NCI-H1417 (cell line): ENCODE results near the gene AKAP13.

Source experiments
- DNase-seq, 3 experiments: peaks; one replicate each; lab custom pipeline; 2025; lab: John Stamatoyannopoulos, UW

AKAP13 gene

DNA sequence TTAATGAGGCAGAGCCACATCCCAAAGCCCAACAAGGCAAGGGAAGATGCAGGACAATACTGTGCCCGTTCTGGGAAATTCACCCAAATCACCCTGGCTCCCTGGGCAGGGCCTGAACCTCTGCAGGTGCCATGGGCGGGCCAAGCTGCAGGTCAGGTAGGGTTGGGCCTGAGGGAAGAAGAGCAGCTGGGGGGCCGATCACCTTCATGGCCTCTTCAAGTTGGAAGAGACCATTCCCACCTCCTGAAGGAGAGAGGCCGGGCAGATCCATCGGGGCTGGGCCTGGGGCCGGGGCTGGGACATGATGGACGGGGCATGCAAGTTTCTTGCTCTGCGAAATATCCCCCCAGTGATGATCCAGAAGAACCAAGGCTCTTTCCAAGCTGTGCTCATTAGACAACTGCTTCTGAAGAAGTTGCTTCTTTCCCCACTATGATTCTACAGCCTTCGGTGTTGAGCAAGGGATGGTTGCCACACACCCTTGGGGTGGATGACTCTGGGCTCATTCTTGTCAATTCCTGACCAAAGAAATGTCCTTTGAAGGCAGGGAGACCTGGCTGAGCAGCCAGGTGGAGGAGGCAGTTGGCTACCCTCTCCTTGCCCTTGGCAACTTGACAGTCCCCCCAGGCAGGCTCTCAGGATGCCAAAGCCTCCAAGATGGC, 376.1 kb downstream of the AKAP13 start:
- DNase-seq: no peak

DNA sequence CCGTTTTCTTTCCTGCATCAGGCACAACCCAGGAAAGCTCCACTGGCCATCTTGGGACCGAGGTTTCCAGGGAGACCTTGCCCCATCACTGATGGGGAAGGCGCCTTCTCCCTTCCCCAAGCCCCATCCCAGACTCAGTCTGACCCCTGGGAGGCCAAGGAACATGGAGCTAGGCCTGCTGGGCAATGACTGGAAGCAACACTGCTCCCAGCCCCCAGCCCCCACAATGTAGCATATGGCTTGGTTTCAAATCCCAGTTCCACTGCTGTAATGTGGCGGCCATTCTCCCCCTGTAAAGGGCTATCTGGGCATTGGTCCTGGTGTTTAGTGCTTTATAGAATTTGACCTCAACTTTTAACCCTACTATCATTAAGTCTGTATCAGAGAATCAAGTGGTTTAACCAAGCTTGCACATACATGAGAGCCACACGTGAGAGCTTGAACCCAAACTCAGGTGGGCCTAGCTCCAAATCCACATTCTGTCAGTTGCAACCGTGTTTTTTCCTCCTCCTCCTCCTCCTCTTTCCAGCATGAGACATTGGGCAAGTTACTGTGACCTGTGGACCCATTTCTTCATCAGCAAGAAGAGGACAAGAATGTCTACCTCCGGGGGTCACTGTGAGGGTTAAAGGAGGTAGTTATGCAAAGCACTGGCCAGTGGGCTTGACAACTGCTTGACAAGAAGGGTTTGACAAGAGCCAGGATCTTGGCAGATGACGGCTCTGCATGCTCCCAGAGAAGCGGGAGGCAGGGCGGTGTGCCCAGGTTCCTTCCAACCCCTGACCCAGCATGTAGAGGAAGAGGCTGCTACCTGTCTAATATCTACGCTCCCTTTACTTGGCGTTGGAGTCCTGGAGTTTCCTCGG, 376.9 kb downstream of the AKAP13 start:
- DNase-seq: no peak

DNA sequence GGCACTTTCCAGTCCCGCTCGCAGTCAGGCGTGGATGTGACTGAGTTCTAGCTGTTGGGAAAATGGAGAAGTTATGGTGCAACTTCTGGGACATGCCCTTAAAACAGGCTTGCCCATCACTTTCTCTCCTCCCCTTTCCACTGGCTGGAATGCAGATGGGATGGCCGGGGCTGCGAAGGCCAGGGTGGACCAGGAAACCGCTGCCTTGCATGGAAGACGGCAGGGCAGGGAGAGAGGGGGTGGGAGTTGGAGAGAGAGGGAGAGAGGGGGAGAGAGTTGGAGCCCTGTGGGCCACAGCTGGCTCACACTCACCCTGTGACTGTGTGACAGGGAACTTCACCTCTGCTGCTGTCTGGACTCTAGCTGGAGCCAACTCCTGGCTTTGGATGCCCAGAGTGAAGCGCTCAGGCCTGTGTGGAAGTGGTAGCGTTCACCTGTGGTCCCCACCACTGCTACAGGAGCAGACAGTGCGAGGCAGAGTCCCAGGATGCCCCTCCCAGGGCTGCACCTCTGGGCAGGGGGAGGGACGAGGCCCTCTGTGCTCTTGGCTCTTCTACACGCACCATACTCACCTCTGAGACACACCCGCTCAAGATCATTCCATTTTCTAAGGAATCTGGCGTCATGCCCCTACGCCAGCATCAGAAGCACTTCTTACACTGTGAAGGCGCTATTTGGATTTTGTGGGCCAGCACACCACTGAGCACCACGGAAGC, 377.7 kb downstream of the AKAP13 start:
- DNase-seq: no peak

DNA sequence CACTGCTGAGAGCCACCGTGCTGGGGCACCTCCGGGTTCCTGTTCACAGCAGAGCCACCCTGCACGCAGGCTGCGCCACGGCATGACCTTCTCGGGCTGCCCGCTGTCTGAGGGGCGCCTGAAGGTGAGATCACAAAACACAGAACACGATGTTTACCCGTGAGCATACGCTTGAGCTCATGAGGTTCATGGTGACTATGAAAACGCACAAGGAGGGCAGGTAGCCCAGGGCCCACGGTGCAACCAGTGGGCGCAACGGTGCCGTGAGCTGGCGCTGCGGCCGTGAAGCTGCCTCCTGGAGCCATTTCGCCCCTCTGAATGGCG, 378.2 kb downstream of the AKAP13 start:
- DNase-seq: no peak

DNA sequence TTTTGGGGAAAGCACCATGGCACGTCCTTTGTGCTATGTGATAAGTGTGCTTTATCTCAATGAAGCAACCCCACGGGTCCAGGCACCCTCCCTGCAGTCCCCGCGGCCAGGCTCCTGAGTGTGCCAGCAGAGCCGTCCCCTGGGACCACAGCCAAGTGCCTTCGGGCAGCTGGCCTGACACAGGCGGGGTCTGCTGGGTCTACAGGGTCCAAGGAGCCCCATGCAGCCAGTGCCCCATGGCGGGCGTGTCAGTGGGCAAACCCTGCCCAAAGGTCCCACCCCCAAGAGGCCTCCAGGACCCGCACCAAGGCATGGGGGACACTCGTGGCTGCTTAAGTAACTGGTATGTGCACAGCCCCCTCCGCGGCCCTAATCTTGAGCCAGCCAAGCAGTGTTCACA, 379.0 kb downstream of the AKAP13 start:
- DNase-seq: no peak

DNA sequence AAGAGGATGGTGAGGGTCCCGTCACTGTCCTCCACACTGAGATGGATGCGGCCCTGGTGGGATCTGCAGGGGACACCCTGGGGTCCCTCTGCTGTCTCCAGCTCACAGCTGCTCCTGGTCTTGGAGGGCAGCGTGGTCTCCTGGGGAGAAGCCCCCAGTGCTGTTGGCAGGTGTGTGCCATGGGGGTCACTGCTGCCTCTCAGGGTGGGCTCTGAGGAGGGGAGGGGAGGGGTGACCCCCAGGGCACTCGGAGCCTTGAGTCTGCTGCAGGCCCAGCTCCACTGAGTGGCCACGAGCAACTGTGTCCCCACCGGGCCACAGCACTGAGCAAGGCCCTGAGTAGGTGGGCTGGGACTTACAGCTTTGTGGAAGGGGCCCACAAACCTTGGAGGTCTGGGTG, 379.6 kb downstream of the AKAP13 start:
- DNase-seq: no peak

DNA sequence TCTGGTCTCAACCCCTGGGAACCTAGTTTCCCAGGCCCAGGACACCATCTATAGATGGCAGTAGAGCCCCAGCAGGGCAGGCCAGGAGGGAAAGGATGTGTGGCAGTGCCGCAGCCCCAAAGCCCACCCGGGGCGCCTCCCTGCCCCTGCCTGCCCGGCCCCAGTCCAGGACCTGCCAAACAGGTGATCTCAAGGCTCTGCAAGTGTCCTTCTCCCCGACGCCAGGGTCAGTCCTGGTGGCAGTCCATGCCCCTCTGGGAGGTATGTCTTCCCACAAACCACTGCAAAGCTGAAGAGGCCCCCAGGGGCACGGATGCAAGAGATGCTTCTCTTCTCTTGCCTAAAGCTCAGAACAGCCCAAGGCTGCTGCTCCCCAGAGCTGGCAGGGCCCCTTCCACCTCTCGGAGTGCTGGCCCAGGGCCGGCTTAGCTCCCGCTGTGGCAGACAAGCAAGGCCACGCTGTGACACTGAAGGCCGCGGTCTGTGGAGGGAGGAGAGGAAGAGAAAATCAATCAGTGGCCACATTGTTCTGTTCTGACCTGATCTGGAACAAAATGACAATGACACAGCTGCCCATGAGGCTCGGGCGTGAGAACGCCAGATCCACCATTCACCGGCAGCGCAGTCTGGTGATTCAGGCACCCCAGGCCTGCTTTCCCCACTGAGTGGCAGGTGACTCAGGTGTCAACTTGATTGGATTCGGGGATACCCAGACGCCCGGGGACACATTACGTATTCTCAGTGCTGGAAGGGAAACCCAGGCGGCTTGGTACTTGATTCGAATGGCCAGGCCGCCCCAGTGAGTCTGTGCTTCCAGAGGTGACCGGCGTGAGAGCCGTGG, 380.3 kb downstream of the AKAP13 start:
- no peak for DNase-seq

DNA sequence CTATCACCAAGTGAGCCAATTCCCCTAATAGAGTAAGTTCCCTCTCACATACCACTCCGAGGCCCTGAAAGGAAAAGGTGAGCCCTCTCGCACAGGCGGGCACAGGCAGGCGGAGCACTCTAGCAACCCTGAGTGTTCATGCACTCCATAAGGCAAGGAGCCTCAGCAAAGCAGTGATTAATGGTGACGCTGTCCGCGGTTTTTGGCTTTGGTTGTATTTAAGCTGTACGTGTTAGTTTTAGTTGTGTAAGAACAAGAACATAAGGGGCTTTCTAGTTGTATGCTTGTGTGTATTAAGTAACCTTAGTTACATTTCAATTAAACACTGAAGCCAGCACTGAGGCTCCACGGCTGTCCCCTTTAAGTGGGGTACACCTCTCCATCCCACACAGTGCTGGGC, 381.2 kb downstream of the AKAP13 start:
- DNase-seq: no peak

DNA sequence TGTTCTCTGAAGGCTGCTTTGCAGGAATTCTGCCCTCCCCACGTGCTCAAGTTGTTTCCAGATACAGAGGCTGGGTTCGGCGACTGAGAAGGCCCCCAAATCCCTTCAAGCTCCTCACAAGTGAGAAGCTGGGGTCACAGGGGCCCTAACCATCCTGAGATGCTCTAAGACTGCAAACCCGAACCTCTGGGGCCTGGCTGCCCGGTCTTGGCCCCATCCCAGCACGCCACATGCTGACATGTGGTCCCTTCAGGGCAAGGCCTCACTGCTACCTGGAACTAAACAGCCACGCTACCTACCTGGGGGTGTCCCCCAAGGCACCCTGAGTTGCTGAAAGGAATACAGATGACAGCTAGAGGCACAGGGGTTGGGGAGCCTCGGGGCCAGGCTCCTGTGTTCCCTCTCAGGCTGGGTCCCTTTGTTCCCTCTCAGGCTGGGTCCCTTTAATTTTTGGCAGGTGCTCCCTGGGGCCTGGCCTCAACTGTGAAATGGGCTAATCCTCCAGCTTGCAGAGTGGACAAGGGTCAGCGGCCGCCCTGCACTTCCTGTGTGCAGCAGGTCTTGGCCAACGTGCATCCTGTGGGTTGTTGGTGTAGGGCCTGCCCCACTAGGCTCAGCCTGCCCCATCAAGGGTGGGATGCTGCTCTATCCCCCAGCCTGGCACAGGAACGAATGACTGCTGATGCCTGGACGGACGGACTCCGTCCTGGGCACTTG, 381.8 kb downstream of the AKAP13 start:
- no peak for DNase-seq

DNA sequence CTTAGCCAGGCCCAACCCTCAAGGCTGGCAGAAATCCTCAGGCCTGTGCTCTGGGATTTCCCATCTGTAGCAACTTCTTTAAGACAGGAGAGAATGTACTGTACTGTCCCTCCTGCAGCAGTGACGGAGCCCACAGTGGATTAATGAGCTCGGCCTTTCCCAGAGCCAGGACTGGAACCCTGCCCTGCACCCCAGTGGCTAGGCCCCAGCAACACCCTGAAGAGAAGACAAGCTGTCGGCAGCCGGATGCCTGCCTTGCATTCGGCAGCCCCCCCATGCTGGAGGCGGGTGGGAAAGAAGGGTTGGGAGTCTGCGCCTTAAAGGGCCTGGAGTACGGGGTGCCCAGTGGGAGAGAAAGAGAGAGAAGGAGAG, 382.3 kb downstream of the AKAP13 start:
- DNase-seq: no peak

DNA sequence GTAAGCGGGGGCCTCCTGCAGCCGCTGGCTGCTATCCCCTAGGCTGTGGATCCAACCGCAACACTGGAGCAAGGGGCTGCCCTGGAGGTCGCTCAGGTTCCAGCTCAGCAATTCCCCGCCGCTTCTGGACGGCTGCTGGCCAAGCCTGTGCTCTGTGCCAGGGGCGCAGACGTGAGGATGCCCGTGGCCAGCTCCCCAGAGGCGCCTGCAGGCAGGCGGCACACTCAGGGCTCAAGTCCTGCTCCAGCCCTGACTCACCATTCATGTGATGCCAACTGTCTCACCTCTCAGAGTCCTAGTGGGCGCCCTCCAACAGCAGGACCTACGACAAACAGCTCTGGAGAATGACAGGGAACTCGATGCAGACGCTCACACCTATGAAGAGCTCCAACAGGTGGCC, 382.8 kb downstream of the AKAP13 start:
- DNase-seq: no peak

DNA sequence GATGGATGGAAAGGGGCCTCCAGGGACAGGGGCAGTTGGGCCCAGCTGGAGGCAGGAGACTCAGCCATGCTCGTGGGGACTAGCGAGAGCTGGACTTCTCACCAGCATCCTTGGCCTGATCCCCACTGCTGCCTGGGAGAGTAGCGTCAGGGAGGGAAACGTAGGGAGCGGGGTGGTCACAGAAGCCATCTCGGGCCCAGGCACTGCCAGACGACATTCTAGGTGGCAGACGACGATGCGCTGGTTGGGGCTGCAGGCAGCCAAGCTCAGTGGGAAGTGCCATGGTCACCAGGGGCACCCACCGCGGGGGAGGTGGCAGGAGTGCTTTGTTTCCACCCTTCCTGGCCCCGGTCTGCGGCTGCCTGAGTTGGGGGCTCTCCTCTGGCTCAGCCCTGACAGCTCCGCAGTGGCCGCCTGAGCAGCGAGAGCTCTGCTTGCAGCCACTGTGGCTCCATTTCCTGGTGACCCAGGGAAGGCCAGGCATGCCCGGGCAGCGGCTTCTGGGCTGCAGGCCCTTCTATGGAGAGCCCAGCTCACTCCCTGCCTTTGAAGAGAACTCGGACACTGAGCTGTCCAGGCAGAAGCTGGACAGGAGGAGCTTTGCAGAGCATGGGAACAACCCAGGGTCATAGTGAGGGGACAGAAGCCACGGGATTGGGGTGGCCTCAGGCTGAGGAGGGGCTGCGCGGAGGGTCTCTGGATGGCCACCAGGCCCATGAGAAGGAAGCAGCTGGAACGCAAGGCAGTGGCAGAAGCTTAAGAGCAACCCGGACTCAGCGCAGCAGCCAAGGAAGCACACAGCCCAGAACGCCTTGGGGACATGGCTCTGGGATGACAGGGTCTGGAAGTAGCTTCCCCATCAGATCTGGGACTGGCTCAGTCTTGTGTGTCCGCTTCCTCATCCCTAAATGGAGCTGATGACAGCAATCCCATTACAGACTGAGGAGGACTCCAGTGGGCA, 383.6 kb downstream of the AKAP13 start:
- no peak for DNase-seq

DNA sequence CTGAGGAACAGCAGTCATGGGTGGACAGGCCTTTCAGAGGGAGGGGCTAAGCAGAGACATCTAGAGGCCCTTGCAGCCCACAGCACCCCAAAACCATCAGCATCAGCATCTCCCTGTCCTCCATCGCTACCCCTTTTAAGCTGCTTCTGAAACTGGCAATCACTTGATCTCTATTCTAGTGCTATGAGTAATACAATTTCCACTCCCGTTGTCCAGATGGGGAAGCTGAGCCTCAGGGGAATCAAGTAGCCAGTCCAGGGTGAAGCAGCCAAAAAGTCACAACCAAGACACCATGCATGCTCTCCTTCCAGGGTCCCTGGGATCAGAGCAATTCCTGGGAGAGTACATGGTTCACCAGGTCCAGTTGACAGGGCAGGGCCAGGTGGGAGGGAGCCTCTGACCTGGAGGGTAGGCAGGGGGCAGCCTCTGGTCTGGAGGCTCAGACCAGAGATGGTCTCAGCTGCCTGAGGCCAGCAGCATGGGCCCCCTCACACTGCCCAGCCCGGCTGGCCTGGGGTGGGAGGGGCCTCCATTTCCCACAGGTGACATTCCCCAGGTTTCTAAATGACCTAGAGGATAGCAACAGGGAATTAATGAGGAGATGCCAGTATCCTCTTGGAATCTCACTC, 384.4 kb downstream of the AKAP13 start:
- DNase-seq: no peak

DNA sequence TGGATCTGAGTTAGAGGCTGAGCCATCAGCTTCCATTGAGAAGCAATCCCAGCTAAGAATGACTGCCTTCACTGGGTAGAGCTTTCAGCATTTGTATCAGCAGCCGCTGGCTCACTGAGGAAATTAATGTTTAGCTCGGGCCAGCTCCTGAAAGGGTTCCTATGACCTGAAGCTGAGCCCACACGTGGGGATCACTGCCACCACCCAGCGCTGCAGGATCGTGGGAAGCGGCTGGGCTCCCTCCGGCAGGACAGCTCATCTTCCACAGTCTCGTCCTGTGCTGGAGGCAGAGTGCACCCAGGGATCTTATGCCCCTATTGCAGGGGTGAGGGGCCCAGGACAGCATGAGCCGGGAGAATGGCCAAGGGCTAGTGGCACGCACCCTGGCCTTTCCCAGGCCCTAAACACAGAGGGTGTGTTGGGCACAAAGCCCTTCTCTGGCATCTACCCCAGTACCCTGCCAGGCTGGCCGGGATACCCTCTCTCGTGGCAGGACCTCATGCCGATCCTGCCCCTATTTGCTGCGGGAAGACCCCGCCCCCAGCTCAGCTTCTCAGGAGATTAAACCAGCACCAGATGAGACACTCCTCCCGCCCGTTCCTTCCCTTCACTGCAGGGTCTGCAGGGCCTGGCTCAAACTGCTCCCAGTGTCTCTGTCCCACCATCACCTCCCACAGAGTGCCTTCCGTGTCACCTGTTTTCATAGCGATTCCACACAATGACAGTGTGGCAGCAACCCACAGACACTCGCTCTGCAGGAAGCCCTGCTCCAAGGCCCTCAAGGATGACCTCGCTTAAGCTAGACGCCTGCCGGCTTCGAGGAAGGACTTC, 385.8 kb downstream of the AKAP13 start:
- no peak for DNase-seq

DNA sequence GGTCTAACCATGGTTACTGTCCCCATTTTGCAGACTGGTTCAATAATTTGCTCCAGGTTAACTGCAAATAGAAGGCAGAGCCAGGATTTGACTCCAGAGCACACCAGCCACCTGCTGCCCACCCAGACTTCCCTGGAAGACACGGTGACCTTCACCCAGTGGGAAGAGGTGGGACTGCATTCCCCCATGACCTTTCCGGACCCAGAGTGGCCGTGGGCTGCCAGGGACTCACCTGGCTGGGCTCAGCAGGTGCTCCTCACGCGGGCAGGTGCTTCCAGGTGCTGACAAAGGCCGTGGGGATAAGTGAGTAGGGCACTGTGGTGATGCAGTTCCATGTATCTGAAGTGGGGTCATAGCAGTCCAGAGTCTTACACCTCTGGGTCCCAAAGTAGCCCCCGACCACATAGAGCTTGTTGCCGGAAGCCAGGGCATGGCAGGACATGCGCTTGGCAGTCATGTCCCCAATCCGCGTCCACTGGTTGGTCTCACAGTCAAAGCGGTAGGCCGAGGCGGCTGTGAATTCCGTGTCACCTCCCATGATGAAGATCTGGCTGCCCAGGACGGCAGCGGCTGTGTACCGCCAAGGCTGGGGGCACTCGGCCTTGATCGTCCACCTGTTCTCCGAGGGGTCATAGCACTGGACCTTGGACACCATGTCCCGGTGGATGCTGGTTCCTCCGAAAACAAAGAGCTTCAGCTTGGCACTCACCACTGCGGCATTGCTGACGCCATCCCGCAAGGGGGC, 387.6 kb downstream of the AKAP13 start:
- no peak for DNase-seq

DNA sequence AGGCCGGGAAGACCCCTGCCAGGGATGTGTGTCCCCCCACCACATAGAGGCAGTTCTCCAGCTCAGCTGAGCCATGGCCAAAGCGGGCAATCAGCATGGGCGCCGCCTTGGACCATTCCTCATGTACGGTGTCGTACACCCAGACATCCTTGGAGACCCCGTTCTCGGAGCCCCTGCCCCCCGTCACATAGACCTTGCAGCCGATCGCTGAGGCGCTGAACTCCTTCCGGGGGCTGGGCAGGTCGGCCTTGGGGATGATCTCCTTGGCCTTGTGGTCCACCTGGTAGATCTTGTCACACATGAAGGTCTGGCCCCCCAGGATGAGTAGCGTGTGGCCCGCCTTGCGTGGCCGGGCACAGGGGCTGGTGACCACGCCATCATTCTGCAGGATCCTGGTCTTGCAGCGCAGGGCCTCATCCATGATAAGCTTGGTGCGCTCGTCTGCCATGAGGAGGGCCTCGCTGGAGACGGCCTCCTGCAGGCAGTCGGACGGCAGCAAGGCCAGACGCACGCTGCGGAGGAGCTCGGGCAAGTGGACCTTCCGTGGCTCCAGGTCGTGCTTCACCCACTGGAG, 388.3 kb downstream of the AKAP13 start:
- no peak for DNase-seq

DNA sequence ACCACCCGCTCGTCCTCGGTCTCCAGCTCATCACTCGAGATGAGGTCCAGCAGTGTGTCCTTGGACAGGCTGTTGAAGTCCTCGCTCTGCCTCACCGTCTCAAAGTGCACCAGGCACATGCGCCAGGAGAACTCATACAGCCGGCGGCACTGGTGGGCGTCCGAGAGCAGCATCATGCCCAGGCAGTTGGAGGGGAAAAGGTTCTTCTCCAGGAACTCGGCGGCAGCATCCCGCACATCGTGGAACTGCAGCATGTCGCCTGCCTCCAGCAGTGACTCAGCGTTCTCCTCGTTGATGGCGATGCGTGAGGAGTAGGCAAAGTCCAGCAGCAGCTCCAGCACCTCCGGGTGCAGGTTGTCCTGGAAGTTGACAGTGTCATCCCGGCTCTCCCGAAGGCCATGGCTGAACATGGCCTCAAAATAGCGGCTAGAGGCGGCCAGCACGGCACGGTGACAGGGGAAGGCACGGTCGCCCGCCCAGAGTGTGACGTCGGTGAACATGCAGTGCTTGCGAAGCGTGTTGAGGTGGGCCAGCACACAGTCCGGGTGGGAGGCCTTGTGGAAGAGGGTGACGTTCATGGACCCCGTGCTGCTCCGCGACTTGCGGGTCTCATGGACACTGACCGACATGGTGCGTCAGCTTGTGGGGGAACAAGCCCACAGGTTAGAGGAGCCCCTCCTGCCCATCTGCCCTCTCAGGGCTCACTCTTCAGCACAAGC, 388.9 kb downstream of the AKAP13 start:
- no peak for DNase-seq
